Spleen (tissue), 11 donors: Measurements from ENCODE around the gene CERS5. TPM values are rescaled to one million over a fixed set of nuclear protein-coding genes. Genes with fewer than 3 reads are reported as not detected.
A peak's percentile ranks its signal among the peaks of the same experiment; 100 is the strongest.

Experiments
- DNase-seq: peaks from one replicate; pipeline ENCODE4 v3.0.0-alpha.2; 2020
- H3K27ac ChIP-seq, 8 donors: fragments of 200-600 bp; sonication (generic) in 7 of 8; 1 replicate in 4 of 8; 2 replicates in 4 of 8; pipeline versions ENCODE4 v1.5.0 to v1.8.0; 2016 to 2021; ENCODE audit warnings: inconsistent platforms in 4 of 8, mild to moderate bottlenecking in 4 of 8, moderate library complexity in 1 of 8
- H3K27me3 ChIP-seq, 7 donors: fragments of 200-600 bp; sonication (generic) in 6 of 7; replicated peaks in 1 of 7; 1 replicate in 4 of 7; 2 replicates in 3 of 7; pipeline versions ENCODE4 v1.5.0 to v1.8.0; 2016 to 2021; ENCODE audit warnings: inconsistent platforms in 3 of 7, mild to moderate bottlenecking in 1 of 7
- H3K36me3 ChIP-seq, 6 donors: fragments of 200-600 bp; sonication (generic) in 5 of 6; 1 replicate in 4 of 6; 2 replicates in 2 of 6; pipeline versions ENCODE4 v1.5.0 to v1.8.0; 2016 to 2021; ENCODE audit warnings: inconsistent platforms in 2 of 6
- H3K4me1 ChIP-seq, 6 donors: fragments of 200-600 bp; sonication (generic) in 5 of 6; 1 replicate in 3 of 6; 2 replicates in 3 of 6; pipeline versions ENCODE4 v1.5.0 to v1.8.0; 2016 to 2021; ENCODE audit warnings: inconsistent platforms in 3 of 6
- H3K4me3 ChIP-seq, 8 donors: fragments of 200-600 bp; sonication (generic) in 7 of 8; 1 replicate in 4 of 8; 2 replicates in 4 of 8; pipeline versions ENCODE4 v1.5.0 to v1.8.0; 2016 to 2021; ENCODE audit warnings: inconsistent platforms in 4 of 8, mild to moderate bottlenecking in 4 of 8, moderate library complexity in 2 of 8
- H3K9me3 ChIP-seq, 8 donors: fragments of 200-600 bp; sonication (generic) in 7 of 8; 1 replicate in 4 of 8; 2 replicates in 4 of 8; pipeline versions ENCODE4 v1.5.0 to v1.8.0; 2016 to 2021; ENCODE audit warnings: inconsistent platforms in 4 of 8
- POLR2A ChIP-seq, 3 donors: fragments of 450-650 bp; IDR thresholded peaks; one replicate each; pipeline ENCODE4 v1.5.1; 2017; ENCODE audit warnings: antibody characterized with exemption in 3 of 3, mild to moderate bottlenecking in 1 of 3
- POLR2AphosphoS5 ChIP-seq, 3 donors: sonication (generic); formaldehyde crosslinking; IDR thresholded peaks; one replicate each; pipeline ENCODE4 v1.5.1; 2017; ENCODE audit warnings: antibody characterized with exemption in 3 of 3
- WGBS, 5 donors: extraction: QIAGEN DNeasy Blood & Tissue Kit in 3 of 5; methylation state at CpG; one replicate each; pipeline versions ENCODE4 v1.1.5 to v1.1.7; 2013 to 2018; 5-methylcytosine and 5-hydroxymethylcytosine counted together
- intact Hi-C: fragments of 100-400 bp; cut with DNase I; formaldehyde crosslinking; loops from one replicate; pipeline ENCODE4 v1.15.0; 2023; ENCODE audit warnings: low total_unique reads
- polyA plus RNA-seq, 3 donors: library from polyadenylated mRNA; stranded (reverse); fragments of 200-250 nt; gene quantifications; one replicate each; pipeline ENCODE4 v1.2.1, GENCODE V29; 2013
- total RNA-seq, 7 donors: library from RNA; depleted of rRNA in 3 of 7; stranded (reverse); fragments of >200 nt in 3 of 7; fragmentation: NEBNext Ultra II Directional in 4 of 7; extraction: Animal tissue kit (Norgen Biotek cat#: 25700) in 4 of 7; gene quantifications; one replicate each; pipeline versions ENCODE4 v1.1.0 to v1.2.1, GENCODE V29; 2016 to 2021
- TF ChIP-seq, protein P1 (sequence below), 11 experiments: fragments of 200-600 bp in 7 of 11; fragments of 450-650 bp in 4 of 11; sonication (generic) in 4 of 11; IDR thresholded peaks in 8 of 11; conservative IDR thresholded peaks in 3 of 11; 1 replicate in 7 of 11; 2 replicates in 4 of 11; pipeline versions ENCODE4 v1.4.0 to v1.8.0; 2016 to 2021; ENCODE audit warnings: antibody characterized with exemption in 11 of 11, inconsistent platforms in 4 of 11, mild to moderate bottlenecking in 1 of 11
- donor health status: healthy with polysubstance abuse.
- donor health status: DM: no; HTN: no; CAD: no; lungs with moderate emphysema.
- donor health status: DM: no; HTN: no; CAD: no.
- donor health status: Bipolar disorder and iron deficiency.
- donor health status: healthy.
- donor health status: DM: no; HTN: no; CAD: no.
- donor health status: DM: yes; HTN: yes; CAD: no.

Gene CERS5
- total and polyA plus RNA-seq, 10 donors: 21.8 to 90.8 (median 43.6) TPM

DNA sequence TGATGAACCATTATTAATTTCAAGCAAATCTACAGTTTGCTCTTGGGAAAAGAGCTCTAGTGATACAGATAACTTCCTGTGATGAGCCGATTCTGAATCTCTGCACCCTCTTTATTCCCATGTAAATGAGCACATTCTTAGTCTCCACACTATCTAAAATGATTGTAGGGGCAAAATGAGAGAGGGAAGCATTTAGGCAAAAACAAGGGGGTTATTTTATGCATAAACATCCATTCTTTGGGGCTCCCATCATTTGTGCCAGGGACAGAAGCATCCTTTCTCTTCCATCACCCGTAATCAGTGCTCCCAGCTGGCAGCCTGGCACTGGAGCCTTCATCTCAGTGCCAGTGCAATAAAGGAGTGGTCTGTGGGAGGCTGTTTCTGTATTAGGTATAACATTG is 65.0 kb downstream of the CERS5 start:
- Histone ChIP-seq H3K9me3 (no peaks in the 10 kb centered on the region), H3K36me3 (peaks cover under 1 to 57% (median 43%) of the 10 kb centered on the region in 6 donors), H3K4me1 (peaks cover 0 to 4% (median 0%) of the 10 kb centered on the region in 6 donors), H3K4me3 (no peak overlapping the region), H3K27me3 (no peaks in the 10 kb centered on the region), H3K27ac (no peak overlapping the region)
- TF ChIP-seq POLR2AphosphoS5 (IDR thresholded peaks at IDR 0.05): no peak
- TF ChIP-seq, protein P1, sequence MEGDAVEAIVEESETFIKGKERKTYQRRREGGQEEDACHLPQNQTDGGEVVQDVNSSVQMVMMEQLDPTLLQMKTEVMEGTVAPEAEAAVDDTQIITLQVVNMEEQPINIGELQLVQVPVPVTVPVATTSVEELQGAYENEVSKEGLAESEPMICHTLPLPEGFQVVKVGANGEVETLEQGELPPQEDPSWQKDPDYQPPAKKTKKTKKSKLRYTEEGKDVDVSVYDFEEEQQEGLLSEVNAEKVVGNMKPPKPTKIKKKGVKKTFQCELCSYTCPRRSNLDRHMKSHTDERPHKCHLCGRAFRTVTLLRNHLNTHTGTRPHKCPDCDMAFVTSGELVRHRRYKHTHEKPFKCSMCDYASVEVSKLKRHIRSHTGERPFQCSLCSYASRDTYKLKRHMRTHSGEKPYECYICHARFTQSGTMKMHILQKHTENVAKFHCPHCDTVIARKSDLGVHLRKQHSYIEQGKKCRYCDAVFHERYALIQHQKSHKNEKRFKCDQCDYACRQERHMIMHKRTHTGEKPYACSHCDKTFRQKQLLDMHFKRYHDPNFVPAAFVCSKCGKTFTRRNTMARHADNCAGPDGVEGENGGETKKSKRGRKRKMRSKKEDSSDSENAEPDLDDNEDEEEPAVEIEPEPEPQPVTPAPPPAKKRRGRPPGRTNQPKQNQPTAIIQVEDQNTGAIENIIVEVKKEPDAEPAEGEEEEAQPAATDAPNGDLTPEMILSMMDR (IDR thresholded peaks at IDR 0.05 in 8 of 11, conservative IDR thresholded peaks at IDR 0.05 in 3 of 11): no peak
- intact Hi-C loops: no loop called here
- 91 to 98% (median 92%) methylated on average over 2 of the region's 2 CpGs for WGBS, 5 donors
- DNase-seq: no peak

DNA sequence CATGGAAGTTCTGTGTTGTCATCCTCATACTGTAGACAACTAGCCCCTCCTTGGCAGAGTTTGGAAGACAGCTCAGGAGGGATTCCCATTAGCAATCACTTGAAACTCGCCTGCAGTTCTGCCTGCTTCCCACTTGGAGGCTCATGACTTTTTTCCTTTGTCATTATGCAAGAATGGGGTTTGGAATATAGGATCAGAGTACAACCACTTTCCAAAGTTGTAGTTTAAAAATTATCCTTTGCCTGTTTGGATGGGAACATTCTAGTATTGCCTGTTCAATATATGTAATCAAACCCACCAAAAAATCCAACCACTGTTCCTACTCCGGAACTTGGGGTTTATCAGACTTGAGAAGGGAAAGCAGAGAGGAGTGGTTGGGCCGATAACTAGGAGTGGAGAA is 65.5 kb downstream of the CERS5 start:
- DNase-seq: no peak
- no peaks in the 10 kb centered on the region for H3K27me3 ChIP-seq
- no peak overlapping the region for H3K27ac ChIP-seq
- H3K4me3 ChIP-seq: no peak overlapping the region
- no peaks in the 10 kb centered on the region for H3K9me3 ChIP-seq
- H3K36me3 ChIP-seq: peaks cover 5 to 62% (median 48%) of the 10 kb centered on the region in 6 donors
- intact Hi-C loops: no loop called here
- no peak for TF ChIP-seq POLR2A (IDR thresholded peaks at IDR 0.05)
- TF ChIP-seq, protein P1 (IDR thresholded peaks at IDR 0.05 in 8 of 11, conservative IDR thresholded peaks at IDR 0.05 in 3 of 11): peak in 3 of 11 experiments; percentile 17 to 34 (median 19)
- WGBS, 5 donors: 84 to 88% (median 85%) methylated on average over 3 of the region's 3 CpGs
- peaks cover 0 to 4% (median 0%) of the 10 kb centered on the region in 6 donors for H3K4me1 ChIP-seq

DNA sequence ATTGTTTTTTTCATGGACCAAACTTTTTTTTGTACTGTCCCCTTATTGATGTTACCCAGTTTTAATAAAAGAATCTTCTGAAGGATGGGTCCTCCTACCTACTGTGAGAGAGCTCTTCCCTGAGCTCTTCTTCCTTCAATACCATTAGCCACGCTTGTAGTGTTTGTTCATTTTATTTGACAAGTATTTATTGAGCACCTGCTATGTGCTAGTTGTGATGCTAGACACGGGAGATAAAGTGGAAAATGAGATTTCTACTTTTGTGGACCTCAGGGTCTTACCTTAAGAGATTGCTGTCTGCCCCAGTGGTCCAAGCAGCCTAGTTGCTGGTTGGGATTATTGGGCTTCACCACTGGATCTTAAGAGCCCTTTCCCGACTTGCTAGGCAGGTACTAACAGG is 66.6 kb downstream of the CERS5 start:
- H3K4me3 ChIP-seq: no peak overlapping the region
- peaks cover 6 to 73% (median 59%) of the 10 kb centered on the region in 6 donors for H3K36me3 ChIP-seq
- intact Hi-C loops: no loop called here
- 84 to 96% (median 94%) methylated on average over 3 of the region's 3 CpGs for WGBS, 5 donors
- no peaks in the 10 kb centered on the region for H3K27me3 ChIP-seq
- no peak overlapping the region for H3K27ac ChIP-seq
- H3K9me3 ChIP-seq: no peaks in the 10 kb centered on the region
- no peak for TF ChIP-seq POLR2A (IDR thresholded peaks at IDR 0.05)
- TF ChIP-seq, protein P1 (IDR thresholded peaks at IDR 0.05 in 8 of 11, conservative IDR thresholded peaks at IDR 0.05 in 3 of 11): no peak
- TF ChIP-seq POLR2AphosphoS5 (IDR thresholded peaks at IDR 0.05): no peak
- DNase-seq: no peak
- peaks cover 0 to 4% (median 0%) of the 10 kb centered on the region in 6 donors for H3K4me1 ChIP-seq

DNA sequence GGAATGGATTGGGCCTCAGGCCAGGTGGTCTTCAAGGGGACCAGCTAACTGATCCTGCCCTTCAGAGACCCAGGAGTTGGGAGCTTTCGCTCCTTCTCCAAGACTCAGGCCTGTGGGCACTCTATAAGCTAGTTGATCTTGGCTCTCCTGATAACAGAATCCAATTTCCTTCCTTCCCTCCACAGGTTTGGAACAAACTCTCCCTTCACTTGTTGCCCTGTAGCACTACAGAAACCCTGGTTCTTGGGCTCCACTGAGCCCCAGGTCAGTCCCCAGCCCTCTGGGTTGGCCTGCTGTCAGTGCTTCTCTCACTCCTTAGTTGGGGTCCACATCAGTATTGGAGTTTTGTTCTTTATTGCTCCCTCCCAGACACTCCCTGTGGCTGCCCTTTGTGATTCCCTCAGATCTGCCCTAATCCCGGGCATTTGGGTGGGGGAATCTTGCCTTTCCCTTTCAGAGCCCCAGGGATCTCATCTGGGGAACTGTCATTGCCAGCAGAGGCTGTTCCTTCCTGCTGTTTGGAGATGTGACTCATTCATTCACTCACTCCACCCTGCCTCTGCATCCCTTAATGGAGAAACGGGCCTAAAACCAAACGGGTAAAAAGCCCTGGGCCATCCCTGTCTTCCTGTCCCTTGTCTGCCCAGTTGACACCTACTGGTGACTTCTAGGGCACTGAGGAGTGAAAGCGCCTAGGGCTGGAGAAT is 67.7 kb downstream of the CERS5 start:
- H3K36me3 ChIP-seq: peaks cover 6 to 84% (median 70%) of the 10 kb centered on the region in 6 donors

More for the DNA sequence above, 67.7 kb downstream of the CERS5 start:
- DNase-seq: no peak
- no peak for TF ChIP-seq POLR2AphosphoS5 (IDR thresholded peaks at IDR 0.05)
- TF ChIP-seq POLR2A (IDR thresholded peaks at IDR 0.05): no peak
- TF ChIP-seq, protein P1 (IDR thresholded peaks at IDR 0.05 in 8 of 11, conservative IDR thresholded peaks at IDR 0.05 in 3 of 11): no peak
- peak overlapping the region in 1 of 8 donors; percentile 5 for H3K27ac ChIP-seq
- no peaks in the 10 kb centered on the region for H3K9me3 ChIP-seq
- intact Hi-C loops: no loop called here
- H3K4me1 ChIP-seq: peaks cover 0 to 4% (median 0%) of the 10 kb centered on the region in 6 donors
- no peak overlapping the region for H3K4me3 ChIP-seq
- WGBS, 5 donors: 75 to 87% (median 85%) methylated on average over 5 of the region's 5 CpGs
- no peaks in the 10 kb centered on the region for H3K27me3 ChIP-seq
